Adrenal gland (tissue), 12 donors: Measurements from ENCODE around the gene GRM3. TPM values are rescaled to one million over a fixed set of nuclear protein-coding genes. Genes with fewer than 3 reads are reported as not detected.

Experiments
- DNase-seq, 7 donors: peaks; one replicate each; pipeline ENCODE4 v3.0.0-alpha.2; 2019 to 2020
- H3K27ac ChIP-seq, 5 donors: fragments of 200-600 bp; sonication (generic) in 4 of 5; 1 replicate in 3 of 5; 2 replicates in 2 of 5; pipeline versions ENCODE4 v1.5.1 to v1.8.0; 2016 to 2020; ENCODE audit warnings: mild to moderate bottlenecking in 1 of 5
- H3K27me3 ChIP-seq: fragments of 200-600 bp; 2 replicates; pipeline ENCODE4 v1.8.0; 2021
- H3K36me3 ChIP-seq, 2 donors: fragments of 200-600 bp; replicated peaks in 1 of 2; 1 replicate in 1 of 2; 2 replicates in 1 of 2; pipeline versions ENCODE4 v1.5.1 to v1.8.0; 2018 to 2022
- H3K4me1 ChIP-seq, 2 donors: fragments of 200-600 bp; replicated peaks in 1 of 2; 1 replicate in 1 of 2; 2 replicates in 1 of 2; pipeline versions ENCODE4 v1.5.1 to v1.8.0; 2018 to 2021
- H3K4me3 ChIP-seq, 4 donors: fragments of 200-600 bp; sonication (generic) in 3 of 4; one replicate each; pipeline ENCODE4 v1.5.1; 2016 to 2018
- H3K9me3 ChIP-seq, 3 donors: fragments of 200-600 bp; sonication (generic) in 1 of 3; replicated peaks in 1 of 3; 1 replicate in 2 of 3; 2 replicates in 1 of 3; pipeline versions ENCODE4 v1.5.1 to v1.8.0; 2016 to 2021
- POLR2A ChIP-seq, 2 donors: fragments of 450-650 bp; IDR thresholded peaks; one replicate each; pipeline ENCODE4 v1.6.1; 2017; ENCODE audit warnings: antibody characterized with exemption in 2 of 2, mild to moderate bottlenecking in 2 of 2, moderate library complexity in 1 of 2
- WGBS, 4 donors: extraction: QIAGEN DNeasy Blood & Tissue Kit in 2 of 4; methylation state at CpG; one replicate each; pipeline versions ENCODE4 v1.1.5 to v1.1.7; 2013 to 2017; 5-methylcytosine and 5-hydroxymethylcytosine counted together
- intact Hi-C, 2 donors: fragments of 100-400 bp; cut with DNase I; formaldehyde crosslinking; loops; one replicate each; pipeline versions ENCODE4 v1.14.1 to v1.15.0; 2022 to 2023
- polyA plus RNA-seq, 3 donors: library from polyadenylated mRNA; stranded (reverse); fragments of 200-250 nt in 2 of 3; fragments of 350-450 nt in 1 of 3; fragmentation: Illumina TruSeq in 1 of 3; extraction: RNeasy Lipid Tissue Mini Kit (QIAGEN cat#74804) in 1 of 3; gene quantifications; one replicate each; pipeline ENCODE4 v1.2.3, GENCODE V29; 2013 to 2014
- total RNA-seq, 9 donors: library from RNA; depleted of rRNA in 4 of 9; stranded (reverse); fragments of >200 nt in 4 of 9; fragments of 120-200 nt in 1 of 9; fragmentation: NEBNext Ultra II Directional in 1 of 9; extraction: Animal tissue kit (Norgen Biotek cat#: 25700) in 1 of 9; gene quantifications; one replicate each; pipeline versions ENCODE4 v1.1.0 to v1.2.4, GENCODE V29; 2013 to 2023
- TF ChIP-seq, protein P1 (sequence below), 6 experiments: fragments of 450-650 bp in 4 of 6; fragments of 200-600 bp in 2 of 6; sonication (generic) in 1 of 6; IDR thresholded peaks; 1 replicate in 5 of 6; 2 replicates in 1 of 6; pipeline versions ENCODE4 v1.5.1 to v1.8.0; 2016 to 2021; ENCODE audit warnings: antibody characterized with exemption in 6 of 6, mild to moderate bottlenecking in 2 of 6, moderate library complexity in 1 of 6
- donor health status: healthy with polysubstance abuse.
- donor health status: Bipolar disorder and iron deficiency.
- donor health status: DM: yes; HTN: yes; CAD: no.
- donor health status: DM: no; HTN: no; CAD: no.
- donor health status: DM: no; HTN: no; CAD: no.
- donor health status: DM: yes; HTN: yes; CAD: no.

GRM3 gene
- total and polyA plus RNA-seq, 12 donors: 0.30 to 5.1 (median 1.8) TPM

DNA sequence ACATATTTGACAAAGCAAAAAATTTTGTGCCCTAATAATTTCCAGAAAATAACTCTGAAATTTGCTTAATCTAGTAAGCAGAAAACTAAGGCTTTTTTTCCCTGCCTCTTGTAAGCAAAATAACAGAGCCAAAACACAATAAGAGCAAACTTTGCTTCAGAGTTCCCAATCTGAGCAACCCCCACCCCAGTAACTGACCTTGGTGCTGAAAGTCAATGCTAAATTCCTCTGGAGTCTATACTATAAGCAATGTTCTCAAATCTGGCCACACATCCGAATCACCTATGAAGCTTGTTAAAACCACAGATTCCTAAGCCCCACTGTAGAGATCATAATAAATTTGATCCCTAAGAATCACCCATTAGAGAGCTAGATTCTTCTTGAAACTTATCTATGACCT, 265.2 kb downstream of the GRM3 start:
- Histone ChIP-seq H3K27me3 (no peaks in the 10 kb centered on the region), H3K4me1 (no peaks in the 10 kb centered on the region), H3K9me3 (no peaks in the 10 kb centered on the region), H3K4me3 (no peak overlapping the region), H3K27ac (no peak overlapping the region), H3K36me3 (no peaks in the 10 kb centered on the region)
- WGBS, 4 donors: 45 to 67% (median 57%) methylated on average over 1 of the region's 1 CpG
- intact Hi-C loops: loop anchor here in 1 of 2 donors (10.0 kb wide), 1 partner anchor 1014 kb away; no protein-coding TSS in a partner anchor
- no peak for DNase-seq
- no peak for TF ChIP-seq POLR2A (IDR thresholded peaks at IDR 0.05)
- TF ChIP-seq, protein P1, sequence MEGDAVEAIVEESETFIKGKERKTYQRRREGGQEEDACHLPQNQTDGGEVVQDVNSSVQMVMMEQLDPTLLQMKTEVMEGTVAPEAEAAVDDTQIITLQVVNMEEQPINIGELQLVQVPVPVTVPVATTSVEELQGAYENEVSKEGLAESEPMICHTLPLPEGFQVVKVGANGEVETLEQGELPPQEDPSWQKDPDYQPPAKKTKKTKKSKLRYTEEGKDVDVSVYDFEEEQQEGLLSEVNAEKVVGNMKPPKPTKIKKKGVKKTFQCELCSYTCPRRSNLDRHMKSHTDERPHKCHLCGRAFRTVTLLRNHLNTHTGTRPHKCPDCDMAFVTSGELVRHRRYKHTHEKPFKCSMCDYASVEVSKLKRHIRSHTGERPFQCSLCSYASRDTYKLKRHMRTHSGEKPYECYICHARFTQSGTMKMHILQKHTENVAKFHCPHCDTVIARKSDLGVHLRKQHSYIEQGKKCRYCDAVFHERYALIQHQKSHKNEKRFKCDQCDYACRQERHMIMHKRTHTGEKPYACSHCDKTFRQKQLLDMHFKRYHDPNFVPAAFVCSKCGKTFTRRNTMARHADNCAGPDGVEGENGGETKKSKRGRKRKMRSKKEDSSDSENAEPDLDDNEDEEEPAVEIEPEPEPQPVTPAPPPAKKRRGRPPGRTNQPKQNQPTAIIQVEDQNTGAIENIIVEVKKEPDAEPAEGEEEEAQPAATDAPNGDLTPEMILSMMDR (IDR thresholded peaks at IDR 0.05): no peak

DNA sequence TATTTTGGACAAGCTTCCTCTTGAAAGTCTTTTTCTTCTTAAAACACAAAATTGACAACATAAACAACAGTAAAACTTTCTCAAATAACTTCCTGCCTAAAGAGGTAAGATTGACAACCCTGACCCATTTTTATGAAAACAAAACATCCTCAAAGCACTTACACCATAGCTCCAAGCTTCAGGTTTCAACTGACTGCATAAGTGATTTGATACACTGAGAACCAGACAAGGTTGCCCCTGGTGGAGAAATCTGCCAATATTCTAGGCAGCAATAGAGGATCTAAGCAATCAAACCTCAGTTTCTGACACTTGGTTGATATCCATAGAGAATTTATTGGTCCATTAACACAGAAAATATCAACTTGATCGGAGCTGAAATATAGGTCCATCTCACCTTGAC, 267.9 kb downstream of the GRM3 start:
- no peak for DNase-seq
- no peak overlapping the region for H3K4me3 ChIP-seq
- TF ChIP-seq, protein P1 (IDR thresholded peaks at IDR 0.05): no peak
- no peak for TF ChIP-seq POLR2A (IDR thresholded peaks at IDR 0.05)
- intact Hi-C loops: no loop called here
- H3K4me1 ChIP-seq: no peaks in the 10 kb centered on the region
- 63 to 93% (median 89%) methylated on average over 1 of the region's 1 CpG for WGBS, 4 donors
- no peaks in the 10 kb centered on the region for H3K36me3 ChIP-seq
- no peaks in the 10 kb centered on the region for H3K9me3 ChIP-seq
- no peaks in the 10 kb centered on the region for H3K27me3 ChIP-seq
- no peak overlapping the region for H3K27ac ChIP-seq

DNA sequence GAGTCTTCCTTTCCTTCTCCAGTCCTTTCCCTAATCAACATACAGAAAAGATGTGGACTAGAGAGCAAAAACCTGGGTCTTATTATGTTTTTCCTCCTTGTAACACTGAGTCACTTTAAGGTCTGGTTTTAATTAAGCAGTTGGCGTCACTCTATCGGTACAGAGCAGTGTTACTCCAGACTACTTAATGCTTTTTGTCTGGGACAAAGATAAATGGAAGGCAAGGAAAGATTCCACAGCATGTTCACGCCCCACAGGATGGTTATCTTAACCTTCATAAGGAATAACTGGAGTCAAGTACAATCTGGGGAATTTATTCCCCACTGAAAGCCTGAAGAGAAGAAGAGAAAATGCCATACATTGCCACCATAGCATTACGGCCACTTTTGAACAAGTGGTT, 270.0 kb downstream of the GRM3 start:
- TF ChIP-seq POLR2A (IDR thresholded peaks at IDR 0.05): no peak
- TF ChIP-seq, protein P1 (IDR thresholded peaks at IDR 0.05): no peak
- no peak for DNase-seq
- H3K27ac ChIP-seq: no peak overlapping the region
- no peaks in the 10 kb centered on the region for H3K27me3 ChIP-seq
- no peaks in the 10 kb centered on the region for H3K36me3 ChIP-seq
- intact Hi-C loops: no loop called here
- H3K4me3 ChIP-seq: no peak overlapping the region
- WGBS, 4 donors: 43 to 63% (median 54%) methylated on average over 4 of the region's 4 CpGs
- H3K9me3 ChIP-seq: no peaks in the 10 kb centered on the region
- H3K4me1 ChIP-seq: no peaks in the 10 kb centered on the region
